GM21825 (cell line): ENCODE measurements around the gene ZNHIT2.
"Not testable (repeated sequence)": the region's sequence is repeated elsewhere in the genome, so short reads cannot be mapped to it uniquely, and the experiment has no call there.

Experiments used
- ATAC-seq: cut with Tn5 transposase; IDR thresholded peaks from one replicate; pipeline ENCODE4 v1.9.1; 2021; ENCODE audit warnings: mild to moderate bottlenecking, moderate library complexity; ENCODE audit not compliant: unreplicated experiment

The ZNHIT2 gene

DNA sequence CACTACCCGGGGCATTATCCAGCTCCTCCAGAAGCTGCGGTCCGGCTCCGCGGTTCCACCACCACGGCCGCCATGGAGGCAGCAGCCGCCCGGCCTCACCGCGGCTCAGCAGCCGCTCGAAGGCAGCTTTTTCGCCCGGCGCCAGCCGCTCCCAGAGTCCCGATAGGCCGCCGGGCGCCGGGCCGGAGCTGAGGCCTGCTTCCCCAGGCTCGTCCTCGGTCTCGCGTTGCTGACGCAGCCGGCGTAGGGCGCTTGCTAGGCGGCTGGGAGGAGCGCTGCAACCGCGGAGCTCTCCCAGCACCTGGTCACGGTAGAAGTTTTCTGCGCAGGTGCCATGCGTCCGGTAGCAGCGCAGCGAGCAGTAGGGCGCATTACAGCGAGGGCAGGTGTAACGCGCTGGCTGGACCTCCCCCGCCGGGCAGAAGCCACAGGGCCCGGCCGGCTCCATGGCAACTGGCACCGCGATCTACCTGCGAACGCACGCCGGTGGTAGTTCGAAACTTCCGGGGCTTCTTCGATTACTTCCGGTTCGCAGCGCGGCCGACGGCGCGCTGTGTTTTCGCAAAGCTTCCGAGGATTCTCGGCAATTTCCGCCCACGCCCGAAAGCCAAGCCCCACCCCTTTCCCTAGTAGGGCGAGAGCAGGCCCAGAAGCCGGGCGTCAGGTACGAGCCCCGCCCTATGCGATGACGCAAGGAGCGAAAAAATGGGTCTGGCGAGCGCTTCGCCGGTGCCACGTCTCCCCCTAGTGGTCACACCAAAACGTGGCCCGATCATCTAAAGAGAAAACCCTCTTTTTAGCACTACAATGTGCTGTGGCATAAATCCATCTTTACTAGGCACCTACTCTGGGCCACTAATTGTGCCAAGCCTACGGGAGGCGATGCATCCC lies at the start of gene ZNHIT2:
TSS of gene ZNHIT2 (minus strand) at position 496 of the 891 bp plus-strand sequence. CDS start at position 448, 48 bp downstream.
- peak; percentile 49 for ATAC-seq

DNA sequence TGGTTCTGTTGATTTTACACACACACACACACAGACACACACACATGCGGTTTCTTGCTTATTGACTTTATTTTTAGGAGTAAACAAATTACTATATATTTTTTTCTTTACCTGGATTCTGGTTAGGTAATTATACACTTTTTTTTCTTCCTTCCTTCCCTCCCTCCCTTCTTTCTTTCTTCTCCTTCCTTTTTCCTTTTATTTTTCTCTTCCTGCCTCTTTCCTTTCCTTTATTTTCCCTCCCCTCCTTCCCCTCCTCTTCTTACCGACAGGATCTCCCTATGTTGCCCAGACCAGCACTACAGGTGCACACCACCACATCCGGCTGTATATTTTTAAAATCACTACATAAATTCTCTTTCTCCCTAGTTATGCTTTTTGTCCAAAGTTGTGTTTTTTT lies 49.4 kb upstream of the ZNHIT2 start:
- ATAC-seq, result no peak

DNA sequence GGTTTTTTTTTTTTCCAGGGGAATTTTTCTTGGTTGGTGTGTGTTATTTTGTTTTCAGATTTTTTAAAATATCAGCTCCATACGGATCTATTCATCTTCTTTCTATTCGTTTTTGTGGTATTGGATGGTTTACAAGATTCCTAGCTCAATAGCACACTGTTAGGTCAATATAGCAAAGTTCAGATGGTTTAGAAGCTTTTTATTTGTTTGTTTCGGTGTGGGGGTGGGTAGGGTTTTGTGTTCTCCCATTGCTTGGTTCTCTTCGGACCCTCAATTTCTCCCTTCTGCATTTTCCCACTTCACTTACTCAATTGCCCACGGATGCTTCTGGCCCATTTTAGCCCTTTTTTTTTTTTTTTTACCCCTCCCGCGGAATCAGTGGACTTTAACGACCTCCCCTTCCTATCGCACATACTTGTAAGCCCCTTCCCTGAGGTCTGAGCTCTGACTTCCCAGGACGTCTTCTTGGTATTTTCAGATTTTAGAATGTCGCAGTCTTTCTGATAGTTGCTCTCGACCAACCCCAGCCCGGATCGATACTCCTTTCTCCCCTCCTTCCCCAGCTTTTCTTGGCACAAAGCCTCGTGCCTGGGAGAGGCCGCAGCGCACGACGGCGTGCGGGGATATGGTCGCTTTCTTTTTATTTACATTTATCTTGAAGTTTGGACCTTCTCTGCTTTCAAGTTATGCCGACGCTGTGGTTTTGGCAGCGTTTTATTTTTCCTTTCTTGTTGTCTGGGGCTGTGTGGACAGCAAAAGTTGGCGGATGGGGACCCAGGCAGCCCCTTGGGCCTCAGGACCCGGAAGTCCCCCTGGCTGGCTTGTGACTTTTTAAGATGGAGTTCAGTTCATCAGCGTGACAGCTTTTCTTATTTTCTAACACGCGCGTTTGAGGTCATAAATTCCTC lies 48.2 kb upstream of the ZNHIT2 start:
- no peak for ATAC-seq

DNA sequence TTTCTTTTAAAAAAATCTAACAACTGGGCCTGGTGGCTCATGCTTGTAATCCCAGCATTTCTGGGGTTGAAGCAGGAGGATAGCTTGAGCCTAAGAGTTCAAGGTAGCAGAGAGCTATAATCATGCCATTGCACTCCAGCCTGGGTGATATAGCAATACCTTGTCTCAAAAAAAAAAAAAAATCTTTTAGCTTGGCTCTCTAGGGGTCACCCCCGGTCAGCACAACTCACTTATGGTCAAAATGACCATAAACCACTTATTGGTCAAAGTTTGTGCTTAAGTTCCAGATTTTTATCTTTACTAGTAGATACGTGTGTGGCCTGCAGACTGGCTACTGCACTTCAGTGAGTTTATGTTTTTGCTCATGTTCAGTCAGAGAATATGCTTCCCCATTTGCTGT lies 46.2 kb upstream of the ZNHIT2 start:
- no peak for ATAC-seq

DNA sequence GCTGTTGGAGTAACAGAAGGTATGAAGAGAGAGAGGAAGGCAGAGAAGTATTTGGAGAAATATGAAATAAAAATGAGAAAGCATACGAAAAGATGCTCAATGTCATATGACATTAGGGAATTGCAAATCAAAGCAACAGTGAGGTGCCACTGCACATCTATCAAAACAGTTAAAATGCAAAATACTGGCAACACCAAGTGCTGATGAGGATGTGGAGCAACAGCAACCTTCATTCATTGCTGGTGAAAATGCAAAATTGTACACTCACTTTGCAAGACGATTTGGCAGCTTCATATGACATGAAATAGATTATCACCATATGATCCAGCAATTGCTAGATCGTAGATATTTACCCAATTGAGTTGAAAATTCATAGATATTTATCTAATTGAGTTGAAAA lies 43.1 kb upstream of the ZNHIT2 start:
- ATAC-seq, result no peak

DNA sequence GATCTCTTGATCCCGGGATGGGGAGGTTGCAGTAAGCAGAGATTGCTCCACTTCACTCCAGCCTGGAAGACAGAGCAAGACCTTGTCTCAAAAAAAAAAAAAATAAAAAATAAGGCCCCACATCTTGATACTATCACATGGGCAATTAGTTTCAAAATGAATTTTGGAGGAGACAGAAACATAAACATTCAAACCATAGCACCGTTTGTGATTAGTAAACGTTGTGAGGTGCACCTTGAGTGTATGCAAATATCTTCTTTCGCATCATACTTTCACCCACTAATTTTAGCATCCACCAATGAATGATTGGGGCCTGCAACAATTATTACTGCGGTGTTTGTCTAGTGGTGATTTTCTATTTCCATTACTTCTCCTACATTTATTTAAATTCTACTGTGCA lies 41.5 kb upstream of the ZNHIT2 start:
- ATAC-seq, result no peak

DNA sequence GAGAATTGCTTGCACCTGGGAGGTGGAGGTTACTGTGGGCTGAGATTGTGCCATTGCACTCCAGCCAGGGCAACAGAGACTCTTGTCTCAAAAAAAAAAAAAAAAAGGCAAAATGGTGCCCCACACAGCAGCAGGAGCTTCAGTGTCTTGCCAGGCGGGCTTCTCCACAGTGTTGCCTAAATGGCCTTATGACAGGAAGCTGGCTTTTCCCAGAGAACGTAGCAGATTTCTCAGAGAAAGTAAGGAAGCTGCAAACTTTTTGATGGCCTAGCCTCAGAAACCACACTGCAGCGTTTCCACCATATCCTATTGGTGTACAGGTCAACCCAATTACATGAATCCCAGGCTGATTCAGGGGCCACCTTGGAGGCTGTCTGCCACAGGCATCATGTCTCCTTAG lies 39.8 kb upstream of the ZNHIT2 start:
- ATAC-seq, result no peak

DNA sequence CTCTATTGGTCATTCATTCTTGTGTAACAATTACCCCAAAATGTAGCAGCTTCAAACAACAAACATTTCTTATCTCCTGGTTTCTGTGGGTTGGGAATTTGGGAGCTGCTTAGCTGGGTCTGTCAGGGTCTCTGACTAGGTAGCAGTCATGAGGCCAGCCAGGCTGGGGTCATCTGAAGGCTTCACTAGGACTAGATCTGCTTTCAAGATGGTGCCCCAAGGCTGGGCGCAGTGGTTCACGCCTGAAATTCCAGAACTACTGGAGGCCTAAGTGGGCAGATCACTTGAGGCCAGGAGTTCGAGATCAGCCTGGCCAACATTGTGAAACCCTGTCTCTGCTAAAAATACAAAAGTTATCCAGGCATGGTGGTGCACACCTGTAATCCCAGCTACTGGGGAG lies 39.4 kb upstream of the ZNHIT2 start:
- ATAC-seq, result no peak

DNA sequence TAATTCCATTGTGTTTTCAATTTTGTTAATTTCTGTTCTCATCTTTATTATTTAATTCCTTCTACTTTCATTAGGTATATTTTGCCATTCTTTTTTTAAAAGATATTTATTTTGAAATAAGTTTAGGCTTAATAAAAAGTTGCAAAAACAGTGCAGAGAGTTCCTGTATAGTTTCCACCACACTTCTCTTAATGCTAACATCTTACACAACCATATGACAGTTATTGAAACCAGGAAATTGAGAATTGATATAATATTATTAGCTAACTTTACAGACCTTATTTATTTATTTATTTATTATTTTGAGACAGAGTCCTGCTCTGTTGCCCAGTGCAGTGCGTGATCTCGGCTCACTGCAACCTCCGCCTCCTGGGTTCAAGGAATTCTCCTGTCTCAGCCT lies 38.8 kb upstream of the ZNHIT2 start:
- no peak for ATAC-seq

DNA sequence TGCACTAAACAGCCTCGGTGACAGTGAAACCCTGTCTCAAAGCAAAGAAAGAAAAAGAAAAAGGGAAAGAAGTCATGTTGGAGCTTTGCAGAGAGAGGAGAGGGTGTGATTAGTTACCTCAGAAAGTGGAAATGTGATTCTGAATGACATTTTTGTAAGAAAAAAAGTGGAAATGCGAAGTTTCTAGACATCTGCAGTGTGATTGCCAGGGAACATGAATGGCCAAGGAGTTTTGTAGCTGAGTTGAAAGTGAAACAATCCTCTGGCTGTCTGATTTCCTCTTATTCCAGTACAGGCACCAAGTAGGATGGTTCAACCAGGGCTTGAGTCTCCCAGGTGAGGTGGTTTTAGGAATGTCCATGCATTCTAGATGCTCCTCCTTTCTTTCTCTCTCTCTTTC lies 34.6 kb upstream of the ZNHIT2 start:
- ATAC-seq, result no peak

DNA sequence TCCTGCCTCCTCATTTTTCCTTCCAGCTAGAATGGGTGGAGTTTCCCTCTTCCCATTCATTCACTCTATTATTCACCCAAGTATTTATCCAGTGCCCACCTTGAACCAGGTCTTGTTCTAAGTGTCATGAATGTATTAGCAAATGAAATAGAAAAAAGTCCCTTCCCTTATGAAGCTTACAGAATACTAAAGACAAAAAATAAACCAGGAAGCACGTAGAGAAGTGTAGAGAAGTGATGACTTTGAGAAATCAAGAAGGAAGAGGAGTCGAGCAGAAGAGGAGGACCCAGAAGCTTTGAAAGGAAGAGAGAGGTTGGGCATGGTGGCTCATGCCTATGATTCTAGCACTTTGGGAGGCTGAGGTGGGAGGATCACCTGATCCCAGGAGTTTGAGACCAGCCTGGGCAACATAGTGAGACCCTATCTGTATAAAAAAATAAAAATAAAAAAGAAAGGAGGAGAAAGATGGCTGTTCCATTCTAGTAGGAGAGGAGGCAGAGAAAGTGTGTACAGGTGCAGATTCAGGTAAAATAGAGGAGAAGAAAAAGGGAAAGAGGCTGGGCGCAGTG lies 33.9 kb upstream of the ZNHIT2 start:
- ATAC-seq, result no peak

DNA sequence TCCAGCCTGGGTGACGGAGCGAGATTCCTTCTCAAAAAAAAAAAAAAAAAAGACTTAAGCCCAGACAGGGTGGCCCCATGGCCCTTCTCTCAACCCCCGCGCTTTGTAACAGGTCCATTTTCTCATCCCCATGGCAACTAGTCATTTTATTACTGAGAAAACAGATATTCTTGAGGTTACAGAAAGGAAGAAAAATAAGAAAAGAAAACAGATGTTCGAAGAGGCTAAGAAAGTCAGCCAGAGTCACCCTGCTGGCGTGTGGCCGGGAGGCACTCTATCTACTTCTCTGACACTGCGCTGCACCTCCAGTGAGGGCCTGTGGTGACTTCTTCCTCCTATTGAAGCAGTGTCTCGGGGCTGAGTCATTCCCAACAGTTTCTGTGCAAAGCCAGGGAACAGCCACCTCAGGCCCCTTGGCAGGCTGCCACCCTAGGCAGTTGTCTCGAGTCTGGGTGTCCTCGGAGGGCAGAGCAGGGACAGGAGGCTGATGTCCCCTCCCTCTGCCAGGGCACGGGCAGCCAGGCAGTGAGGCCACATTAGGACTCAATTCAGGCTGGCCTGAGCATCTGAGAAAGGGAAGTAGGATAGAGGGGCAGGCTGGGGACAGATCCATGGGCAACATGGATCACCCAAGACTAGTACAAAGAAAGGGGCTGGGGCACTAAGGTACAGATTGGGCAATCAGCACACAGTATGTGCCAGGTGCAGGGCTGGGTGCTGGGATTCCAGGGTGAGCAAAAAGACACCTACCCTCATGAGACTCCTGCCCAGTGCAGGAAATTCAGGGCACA lies 33.2 kb upstream of the ZNHIT2 start:
- no peak for ATAC-seq

DNA sequence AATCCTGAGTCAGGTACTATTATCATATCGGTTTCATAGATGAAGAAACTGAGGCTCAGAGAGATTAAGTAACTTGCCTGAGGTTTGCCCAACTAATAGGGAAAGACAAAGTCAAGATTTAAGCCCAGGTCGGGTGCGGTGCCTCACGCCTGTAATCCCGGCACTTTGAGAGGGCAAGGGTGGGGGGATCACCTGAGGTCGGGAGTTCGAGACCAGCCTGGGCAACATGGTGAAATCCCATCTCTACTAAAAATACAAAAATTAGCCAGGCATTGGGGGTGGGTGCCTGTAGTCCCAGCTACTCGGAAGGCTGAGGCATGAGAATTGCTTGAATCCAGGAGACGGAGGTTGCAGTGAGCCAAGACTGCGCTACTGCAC lies 32.6 kb upstream of the ZNHIT2 start:
- ATAC-seq, result not testable (repeated sequence)

DNA sequence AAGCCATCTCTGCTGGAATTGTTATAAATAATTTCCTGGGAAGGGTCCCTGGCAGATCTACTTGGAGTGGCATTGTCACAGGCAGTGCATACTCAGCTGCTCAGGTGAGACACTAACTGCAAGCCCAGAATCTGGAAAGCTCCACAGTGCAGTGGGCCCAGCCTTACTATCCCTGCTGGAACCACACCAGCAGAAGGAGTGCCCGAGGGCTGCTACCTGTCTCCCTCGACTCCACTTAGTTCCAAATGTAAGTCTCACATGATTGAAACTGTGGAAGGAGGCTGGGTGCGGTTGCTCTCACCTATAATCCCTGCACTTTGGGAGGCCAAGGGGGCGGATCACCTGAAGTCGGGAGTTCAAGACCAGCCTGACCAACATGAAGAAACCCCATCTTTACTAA lies 31.2 kb upstream of the ZNHIT2 start:
- no peak for ATAC-seq

DNA sequence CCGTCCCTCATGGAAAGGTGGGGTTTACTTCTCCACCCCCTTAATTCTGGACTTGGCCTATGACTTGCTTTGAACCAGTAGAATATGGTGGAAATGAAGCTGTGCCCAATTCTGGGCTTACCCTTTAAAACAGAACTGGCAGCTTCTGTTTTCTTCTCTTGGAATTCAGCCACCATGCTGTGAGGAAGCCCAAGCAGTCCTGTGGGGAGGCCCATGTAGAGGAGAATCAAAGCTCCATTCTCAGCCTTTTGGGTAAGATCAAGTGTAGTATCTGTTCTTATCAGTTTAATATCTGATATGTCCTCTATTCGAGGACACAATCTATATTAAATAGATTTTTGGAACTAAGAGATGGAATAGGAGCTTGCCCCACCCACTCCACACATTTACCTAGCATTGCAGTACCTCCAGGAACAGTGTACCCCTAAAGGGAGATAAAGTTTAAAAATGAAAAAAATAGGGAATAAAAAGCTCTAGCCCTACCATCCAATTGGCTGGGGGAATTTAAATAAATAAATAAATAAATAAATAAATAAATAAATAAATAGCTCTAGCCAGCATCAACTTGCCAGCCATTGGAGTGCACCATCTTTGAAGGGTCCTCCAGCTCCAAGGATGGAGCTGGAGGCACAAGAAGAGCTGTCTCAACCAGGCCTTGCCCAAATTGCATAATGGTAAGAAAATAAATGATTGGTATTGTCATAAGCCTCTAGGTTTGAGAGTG lies 30.0 kb upstream of the ZNHIT2 start:
- no peak for ATAC-seq

DNA sequence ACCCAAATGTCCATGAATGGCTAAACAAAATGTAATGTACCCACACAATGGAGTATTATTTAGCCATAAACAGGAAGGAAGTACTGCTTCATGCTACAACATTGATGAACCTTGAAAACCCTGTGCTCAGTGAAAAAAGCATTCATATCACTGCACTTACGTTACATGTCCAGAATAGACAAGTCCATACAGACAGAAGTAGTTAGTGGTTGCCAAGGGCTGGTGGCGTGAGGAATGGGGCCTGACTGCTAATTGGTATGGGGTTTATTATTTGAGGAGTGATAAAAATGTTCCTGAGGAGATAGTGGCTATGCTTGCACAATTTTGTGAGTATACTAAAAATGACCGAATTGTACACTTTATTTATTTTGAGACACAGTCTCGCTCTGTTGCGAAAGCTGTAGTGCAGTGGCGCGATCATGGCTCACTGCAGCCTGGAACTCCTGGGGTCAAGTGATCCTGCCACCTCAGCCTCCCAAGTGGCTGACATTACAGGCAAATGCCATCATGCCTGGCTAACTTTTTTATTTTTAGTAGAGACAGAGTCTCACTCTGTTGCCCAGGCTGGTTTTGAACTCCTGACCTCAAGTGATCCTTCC lies 24.5 kb upstream of the ZNHIT2 start:
- ATAC-seq, result no peak

DNA sequence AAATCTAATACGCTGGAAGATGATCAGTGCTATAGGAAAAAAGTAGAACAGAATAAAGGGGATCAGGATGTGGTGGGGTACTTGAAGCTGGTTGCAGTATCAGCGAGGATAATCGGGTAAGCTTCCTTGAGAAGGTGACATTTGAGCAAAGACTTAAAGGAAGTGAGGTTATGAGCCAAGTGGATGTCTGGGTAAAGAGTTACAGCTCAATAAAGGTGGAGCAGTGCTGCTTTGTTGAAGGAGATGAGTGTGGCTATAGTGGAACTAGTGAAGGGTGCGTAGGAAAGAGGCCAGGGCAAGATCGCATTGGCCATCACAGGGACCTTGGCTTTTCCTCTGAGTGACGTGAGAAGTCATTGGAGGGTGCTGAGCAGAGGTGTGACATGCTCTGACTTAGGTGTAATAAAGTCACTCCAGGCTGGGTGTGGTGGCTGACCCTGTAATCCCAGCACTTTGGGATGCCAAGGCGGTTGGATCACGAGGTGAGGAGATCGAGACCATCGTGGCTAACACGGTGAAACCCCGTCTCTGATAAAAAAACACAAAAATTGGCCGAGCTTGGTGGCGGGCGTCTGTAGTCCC lies 19.1 kb upstream of the ZNHIT2 start:
- no peak for ATAC-seq

DNA sequence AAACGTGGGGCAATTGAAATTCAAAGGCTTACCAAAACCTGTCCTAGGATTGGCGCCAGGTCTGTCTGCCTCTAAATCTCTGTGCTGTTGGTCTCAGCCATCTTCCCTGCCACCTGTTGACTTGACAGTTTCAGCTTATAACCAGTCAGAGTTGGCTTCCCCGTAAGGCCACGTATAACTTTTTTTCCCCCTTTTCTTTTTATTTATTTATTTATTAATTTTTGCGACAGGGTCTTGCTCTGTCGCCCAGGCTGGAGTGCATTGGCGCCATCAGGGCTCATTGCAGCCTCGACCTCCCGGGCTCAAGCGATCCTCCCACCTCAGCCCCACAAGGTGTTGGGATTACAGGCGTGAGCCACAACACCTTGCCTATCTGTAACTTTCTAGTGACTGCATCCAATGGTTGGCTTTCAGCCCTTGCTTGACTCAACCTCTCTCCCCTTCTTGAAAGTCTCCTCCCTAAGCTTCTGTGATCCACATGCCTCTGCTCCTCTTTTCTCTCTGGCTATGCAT lies 18.2 kb upstream of the ZNHIT2 start:
- no peak for ATAC-seq

DNA sequence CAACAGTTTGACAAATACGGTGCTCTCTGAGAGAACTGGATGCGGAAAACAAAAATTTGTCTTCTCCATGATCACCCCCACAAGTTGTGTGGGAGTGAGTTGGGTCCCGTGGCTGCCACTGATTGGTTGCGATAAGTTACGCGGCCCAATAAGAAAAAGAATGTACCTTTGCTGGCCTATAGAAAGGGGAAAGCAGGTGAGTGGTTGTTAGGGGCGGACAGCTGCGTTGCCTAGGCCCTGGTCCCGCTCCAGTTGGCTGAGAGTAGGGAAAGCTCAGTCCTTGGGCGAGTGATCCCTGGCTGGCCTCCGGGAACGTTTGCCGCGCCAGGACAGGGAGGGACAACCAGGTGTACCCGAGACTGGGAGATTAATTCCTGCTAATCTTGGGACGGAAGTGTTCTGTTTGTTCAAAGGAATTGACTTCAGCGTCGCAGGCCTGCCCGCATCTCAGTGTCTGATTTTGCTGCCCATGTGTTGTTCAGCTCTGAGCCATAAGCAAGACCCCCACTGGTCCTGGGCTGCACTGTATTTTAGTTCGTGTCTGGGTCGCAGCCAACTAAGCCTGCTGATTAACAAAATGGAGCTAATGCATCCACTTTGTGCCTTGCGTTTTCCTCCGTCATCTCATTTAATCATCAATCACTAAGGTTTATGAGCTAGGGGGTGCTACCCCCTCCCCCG lies 17.6 kb upstream of the ZNHIT2 start:
- peak; percentile 46 for ATAC-seq
